SH-SY5Y (cell line): ENCODE measurements around the gene PAPPA2.

Experiments
- GATA2 ChIP-seq: IDR thresholded peaks from 2 replicates; pipeline ENCODE4 v1.6.1; 2011; ENCODE audit warnings: mild to moderate bottlenecking, low read depth, low read length
- GATA3 ChIP-seq: IDR thresholded peaks from 2 replicates; pipeline ENCODE4 v1.6.1; 2011; ENCODE audit warnings: low read depth, mild to moderate bottlenecking, low read length, moderate library complexity

GRCh38 chr1:176560681-176561080, 97.7 kb downstream of the PAPPA2 start:
- TF ChIP-seq GATA2 (no peak), GATA3 (no peak)
